ENCODE measurements around the gene CHCHD6. TPM values are rescaled to one million over a fixed set of nuclear protein-coding genes. Genes with fewer than 3 reads are reported as not detected.

Gene CHCHD6
- total RNA-seq, 1 donor from 2014 or later, result 28.7 TPM

DNA sequence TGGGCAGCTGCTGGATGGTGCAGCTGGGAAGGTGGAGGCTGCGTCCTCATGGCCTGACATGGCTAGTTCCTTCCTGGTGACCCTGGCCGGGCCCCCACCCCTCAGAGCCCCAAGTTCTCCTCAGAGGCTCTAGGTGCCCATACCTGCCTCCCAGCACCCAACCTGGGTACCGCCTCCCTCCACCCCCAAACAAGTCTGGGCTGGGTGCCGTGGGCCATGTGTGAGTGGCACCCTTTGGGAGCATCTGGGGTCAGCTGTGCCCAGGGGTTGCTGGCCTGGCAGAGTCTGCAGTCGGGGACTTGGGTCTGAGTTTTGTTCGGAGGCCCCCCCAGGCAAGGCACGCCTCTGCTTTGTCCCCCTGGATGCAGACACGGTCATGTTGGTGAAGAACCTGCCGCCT is 289.4 kb downstream of the CHCHD6 start:
- no peaks in the 10 kb centered on the region for H3K27me3 ChIP-seq (ENCODE audit: control insufficient read depth, insufficient read depth, low read length)
- TF ChIP-seq, protein P1, sequence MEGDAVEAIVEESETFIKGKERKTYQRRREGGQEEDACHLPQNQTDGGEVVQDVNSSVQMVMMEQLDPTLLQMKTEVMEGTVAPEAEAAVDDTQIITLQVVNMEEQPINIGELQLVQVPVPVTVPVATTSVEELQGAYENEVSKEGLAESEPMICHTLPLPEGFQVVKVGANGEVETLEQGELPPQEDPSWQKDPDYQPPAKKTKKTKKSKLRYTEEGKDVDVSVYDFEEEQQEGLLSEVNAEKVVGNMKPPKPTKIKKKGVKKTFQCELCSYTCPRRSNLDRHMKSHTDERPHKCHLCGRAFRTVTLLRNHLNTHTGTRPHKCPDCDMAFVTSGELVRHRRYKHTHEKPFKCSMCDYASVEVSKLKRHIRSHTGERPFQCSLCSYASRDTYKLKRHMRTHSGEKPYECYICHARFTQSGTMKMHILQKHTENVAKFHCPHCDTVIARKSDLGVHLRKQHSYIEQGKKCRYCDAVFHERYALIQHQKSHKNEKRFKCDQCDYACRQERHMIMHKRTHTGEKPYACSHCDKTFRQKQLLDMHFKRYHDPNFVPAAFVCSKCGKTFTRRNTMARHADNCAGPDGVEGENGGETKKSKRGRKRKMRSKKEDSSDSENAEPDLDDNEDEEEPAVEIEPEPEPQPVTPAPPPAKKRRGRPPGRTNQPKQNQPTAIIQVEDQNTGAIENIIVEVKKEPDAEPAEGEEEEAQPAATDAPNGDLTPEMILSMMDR (IDR thresholded peaks at IDR 0.05; ENCODE audit: insufficient read depth, low read length, poor library complexity, severe bottlenecking), result no peak
- H3K36me3 ChIP-seq (ENCODE audit: control insufficient read depth, insufficient read depth, low read length), result no peaks in the 10 kb centered on the region
- no peak for DNase-seq (ENCODE audit: low read depth)
- no peak overlapping the region for H3K4me3 ChIP-seq (ENCODE audit: low read depth, low read length)

GRCh38 chr3:126994661-126995245 is 290.7 kb downstream of the CHCHD6 start:
- Histone ChIP-seq H3K4me3 (ENCODE audit: low read depth, low read length) (no peak overlapping the region), H3K36me3 (ENCODE audit: control insufficient read depth, insufficient read depth, low read length) (no peaks in the 10 kb centered on the region), H3K27me3 (ENCODE audit: control insufficient read depth, insufficient read depth, low read length) (no peaks in the 10 kb centered on the region)
- DNase-seq (ENCODE audit: low read depth), result no peak
- TF ChIP-seq, protein P1 (IDR thresholded peaks at IDR 0.05; ENCODE audit: insufficient read depth, low read length, poor library complexity, severe bottlenecking), result no peak

DNA sequence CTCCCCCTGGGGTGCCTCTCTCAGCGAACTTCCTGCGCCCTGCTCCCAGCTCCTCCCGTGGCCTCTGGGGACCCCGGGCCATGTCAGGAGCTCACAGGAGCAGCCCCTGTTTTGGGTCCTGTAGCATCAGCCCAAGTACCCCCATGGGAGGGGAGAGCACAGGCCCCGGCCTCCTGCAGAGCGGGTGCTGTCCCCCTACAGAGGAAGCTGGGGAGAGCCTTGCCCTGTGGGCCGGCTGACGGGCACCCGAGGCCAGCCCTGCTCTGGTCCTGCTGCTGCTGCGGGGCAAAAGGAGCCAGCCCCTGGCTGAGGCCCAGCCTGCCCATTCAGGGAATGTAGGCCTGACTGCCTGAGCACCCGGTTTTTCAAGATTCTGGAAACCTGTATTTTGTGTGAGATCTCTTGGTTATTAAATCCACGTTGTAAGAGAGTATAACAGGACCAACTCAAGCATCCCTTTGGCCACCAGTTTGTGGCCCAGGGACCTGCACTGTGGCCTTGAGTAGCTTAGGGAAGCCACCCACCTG is 291.3 kb downstream of the CHCHD6 start:
- Histone ChIP-seq H3K27me3 (ENCODE audit: control insufficient read depth, insufficient read depth, low read length) (no peaks in the 10 kb centered on the region), H3K36me3 (ENCODE audit: control insufficient read depth, insufficient read depth, low read length) (no peaks in the 10 kb centered on the region), H3K4me3 (ENCODE audit: low read depth, low read length) (no peak overlapping the region)
- no peak for DNase-seq (ENCODE audit: low read depth)
- TF ChIP-seq, protein P1 (IDR thresholded peaks at IDR 0.05; ENCODE audit: insufficient read depth, low read length, poor library complexity, severe bottlenecking), result no peak

- TF ChIP-seq, protein P1 (IDR thresholded peaks at IDR 0.05; ENCODE audit: insufficient read depth, low read length, poor library complexity, severe bottlenecking), result peak; percentile 20
- DNase-seq (ENCODE audit: low read depth), result no peak
Measured at GRCh38 chr3:126995926-126996512, 292.0 kb downstream of the CHCHD6 start.

DNA sequence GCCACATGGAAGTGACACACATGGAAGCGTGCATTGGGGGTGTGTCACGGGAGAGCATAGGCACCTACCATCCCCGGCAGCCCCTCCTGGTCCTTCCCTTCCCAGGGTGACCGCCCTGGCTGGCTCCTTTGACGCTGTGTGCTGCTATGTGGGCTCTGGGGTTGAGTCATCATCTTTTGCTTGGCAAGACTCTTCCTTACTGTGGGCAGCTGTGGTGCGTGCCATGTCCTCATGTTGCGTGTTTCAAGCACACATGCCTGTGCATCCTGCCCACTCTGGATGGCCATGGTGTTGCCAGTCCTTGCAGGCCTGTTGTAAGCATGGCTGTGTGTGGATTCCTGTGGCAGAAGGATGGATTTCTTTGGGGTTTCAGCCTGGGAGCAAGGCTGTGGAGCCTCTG is 292.9 kb downstream of the CHCHD6 start:
- no peak overlapping the region for H3K4me3 ChIP-seq (ENCODE audit: low read depth, low read length)
- no peak for DNase-seq (ENCODE audit: low read depth)
- TF ChIP-seq, protein P1 (IDR thresholded peaks at IDR 0.05; ENCODE audit: insufficient read depth, low read length, poor library complexity, severe bottlenecking), result no peak
- no peaks in the 10 kb centered on the region for H3K27me3 ChIP-seq (ENCODE audit: control insufficient read depth, insufficient read depth, low read length)
- H3K36me3 ChIP-seq (ENCODE audit: control insufficient read depth, insufficient read depth, low read length), result no peaks in the 10 kb centered on the region

More at GRCh38 chr3:126995926-126996512, 292.0 kb downstream of the CHCHD6 start:
- Histone ChIP-seq H3K4me3 (ENCODE audit: low read depth, low read length) (no peak overlapping the region), H3K36me3 (ENCODE audit: control insufficient read depth, insufficient read depth, low read length) (no peaks in the 10 kb centered on the region), H3K27me3 (ENCODE audit: control insufficient read depth, insufficient read depth, low read length) (no peaks in the 10 kb centered on the region)
